ENCODE measurements around the gene NKD2.

DNA sequence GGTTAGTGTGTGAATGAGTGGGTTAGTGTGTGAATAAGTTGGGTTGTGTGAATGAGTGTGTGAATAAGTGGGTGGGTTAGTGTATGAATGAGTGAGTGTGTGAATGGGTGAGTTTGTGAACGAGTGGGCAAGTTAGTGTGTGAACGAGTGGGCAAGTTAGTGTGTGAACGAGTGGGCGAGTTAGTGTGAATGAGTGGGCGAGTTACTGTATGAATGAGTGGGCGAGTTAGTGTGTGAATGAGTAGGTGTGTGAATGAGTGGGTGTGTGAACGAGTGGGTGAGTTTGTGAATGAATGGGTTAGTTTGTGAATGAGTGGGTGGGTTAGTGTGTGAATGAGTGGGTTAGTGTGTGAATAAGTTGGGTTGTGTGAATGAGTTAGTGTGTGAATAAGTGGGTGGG is 34.7 kb downstream of the NKD2 start:
- TF ChIP-seq, protein P1, sequence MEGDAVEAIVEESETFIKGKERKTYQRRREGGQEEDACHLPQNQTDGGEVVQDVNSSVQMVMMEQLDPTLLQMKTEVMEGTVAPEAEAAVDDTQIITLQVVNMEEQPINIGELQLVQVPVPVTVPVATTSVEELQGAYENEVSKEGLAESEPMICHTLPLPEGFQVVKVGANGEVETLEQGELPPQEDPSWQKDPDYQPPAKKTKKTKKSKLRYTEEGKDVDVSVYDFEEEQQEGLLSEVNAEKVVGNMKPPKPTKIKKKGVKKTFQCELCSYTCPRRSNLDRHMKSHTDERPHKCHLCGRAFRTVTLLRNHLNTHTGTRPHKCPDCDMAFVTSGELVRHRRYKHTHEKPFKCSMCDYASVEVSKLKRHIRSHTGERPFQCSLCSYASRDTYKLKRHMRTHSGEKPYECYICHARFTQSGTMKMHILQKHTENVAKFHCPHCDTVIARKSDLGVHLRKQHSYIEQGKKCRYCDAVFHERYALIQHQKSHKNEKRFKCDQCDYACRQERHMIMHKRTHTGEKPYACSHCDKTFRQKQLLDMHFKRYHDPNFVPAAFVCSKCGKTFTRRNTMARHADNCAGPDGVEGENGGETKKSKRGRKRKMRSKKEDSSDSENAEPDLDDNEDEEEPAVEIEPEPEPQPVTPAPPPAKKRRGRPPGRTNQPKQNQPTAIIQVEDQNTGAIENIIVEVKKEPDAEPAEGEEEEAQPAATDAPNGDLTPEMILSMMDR (IDR thresholded peaks at IDR 0.05 in 8 of 11, conservative IDR thresholded peaks at IDR 0.05 in 3 of 11): no peak
- TF ChIP-seq POLR2A (IDR thresholded peaks at IDR 0.05): no peak
